Measurements from ENCODE around the gene STK26.
"Not testable (repeated sequence)": the region's sequence is repeated elsewhere in the genome, so short reads cannot be mapped to it uniquely, and the experiment has no call there.

The STK26 gene

GRCh38 chrX:132088864-132089263 lies 65.8 kb downstream of the STK26 start:
- no peak for DNase-seq (ENCODE audit: extremely low read depth, low read depth)
- no peak overlapping the region for H3K4me3 ChIP-seq (replicated peaks; ENCODE audit: low read depth, low read length)
- no peak for TF ChIP-seq CTCF (IDR thresholded peaks at IDR 0.05; ENCODE audit: low read depth, low read length, missing control alignments)

GRCh38 chrX:132090403-132091159 lies 67.5 kb downstream of the STK26 start:
- TF ChIP-seq CTCF (IDR thresholded peaks at IDR 0.05; ENCODE audit: low read depth, low read length, missing control alignments): no peak
- DNase-seq (ENCODE audit: extremely low read depth, low read depth): no peak
- no peak overlapping the region for H3K4me3 ChIP-seq (replicated peaks; ENCODE audit: low read depth, low read length)

- no peak overlapping the region for H3K4me3 ChIP-seq (replicated peaks; ENCODE audit: low read depth, low read length)
- DNase-seq (ENCODE audit: extremely low read depth, low read depth): peak; percentile 12
- peak; percentile 69 for TF ChIP-seq CTCF (IDR thresholded peaks at IDR 0.05; ENCODE audit: low read depth, low read length, missing control alignments)
These were observed 69.5 kb downstream of the STK26 start for GRCh38 chrX:132092439-132093065.

- DNase-seq (ENCODE audit: extremely low read depth, low read depth): no peak
- H3K4me3 ChIP-seq (replicated peaks; ENCODE audit: low read depth, low read length): no peak overlapping the region
These were observed 70.2 kb downstream of the STK26 start for GRCh38 chrX:132093239-132093860.

GRCh38 chrX:132094164-132094563 lies 71.1 kb downstream of the STK26 start:
- DNase-seq (ENCODE audit: extremely low read depth, low read depth): no peak
- no peak for TF ChIP-seq CTCF (IDR thresholded peaks at IDR 0.05; ENCODE audit: low read depth, low read length, missing control alignments)
- no peak overlapping the region for H3K4me3 ChIP-seq (replicated peaks; ENCODE audit: low read depth, low read length)

More at GRCh38 chrX:132093239-132093860, 70.2 kb downstream of the STK26 start:
- TF ChIP-seq CTCF (IDR thresholded peaks at IDR 0.05; ENCODE audit: low read depth, low read length, missing control alignments): no peak

GRCh38 chrX:132098704-132099103 lies 75.6 kb downstream of the STK26 start:
- not testable (repeated sequence) for H3K4me3 ChIP-seq (replicated peaks; ENCODE audit: low read depth, low read length); DNase-seq (ENCODE audit: extremely low read depth, low read depth)

- TF ChIP-seq CTCF (IDR thresholded peaks at IDR 0.05; ENCODE audit: low read depth, low read length, missing control alignments): no peak
- no peak overlapping the region for H3K4me3 ChIP-seq (replicated peaks; ENCODE audit: low read depth, low read length)
- no peak for DNase-seq (ENCODE audit: extremely low read depth, low read depth)
These were observed 78.1 kb downstream of the STK26 start for GRCh38 chrX:132101206-132101605.

Measured in HFF-Myc (cell line).